Sigmoid colon (tissue), 3 donors: ENCODE data around the gene ATP2A2.

ENCODE experiments used
- POLR2A ChIP-seq, 2 donors: fragments of 450-650 bp; IDR thresholded peaks; one replicate each; pipeline ENCODE4 v1.6.1; 2016; ENCODE audit warnings: antibody characterized with exemption in 2 of 2, mild to moderate bottlenecking in 2 of 2, moderate library complexity in 2 of 2
- TF ChIP-seq, protein P1 (sequence below), 4 experiments: fragments of 450-650 bp in 3 of 4; fragments of 200-600 bp in 1 of 4; IDR thresholded peaks; one replicate each; pipeline ENCODE4 v1.5.1; 2016 to 2019; ENCODE audit warnings: antibody characterized with exemption in 4 of 4, mild to moderate bottlenecking in 3 of 4, moderate library complexity in 2 of 4

DNA sequence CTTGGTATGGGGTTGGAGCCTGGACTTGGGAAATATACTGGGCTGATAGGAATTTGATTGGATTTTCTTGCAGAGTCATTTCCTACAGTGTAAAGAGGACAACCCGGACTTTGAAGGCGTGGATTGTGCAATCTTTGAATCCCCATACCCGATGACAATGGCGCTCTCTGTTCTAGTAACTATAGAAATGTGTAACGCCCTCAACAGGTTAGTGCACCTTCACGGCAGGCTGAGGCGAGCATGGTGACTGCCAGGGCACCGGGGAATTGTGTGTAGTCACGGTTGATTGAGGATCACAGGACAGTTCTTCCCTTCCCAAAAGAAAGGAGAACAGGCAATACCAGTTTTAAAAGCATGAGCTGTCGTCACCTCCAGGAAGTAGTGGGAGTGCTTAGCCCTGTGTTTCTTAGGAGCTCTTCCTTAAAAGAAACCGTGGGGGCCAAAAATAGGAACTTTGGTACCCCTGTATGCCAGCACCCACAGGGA, 64.2 kb downstream of the ATP2A2 start:
- TF ChIP-seq, protein P1, sequence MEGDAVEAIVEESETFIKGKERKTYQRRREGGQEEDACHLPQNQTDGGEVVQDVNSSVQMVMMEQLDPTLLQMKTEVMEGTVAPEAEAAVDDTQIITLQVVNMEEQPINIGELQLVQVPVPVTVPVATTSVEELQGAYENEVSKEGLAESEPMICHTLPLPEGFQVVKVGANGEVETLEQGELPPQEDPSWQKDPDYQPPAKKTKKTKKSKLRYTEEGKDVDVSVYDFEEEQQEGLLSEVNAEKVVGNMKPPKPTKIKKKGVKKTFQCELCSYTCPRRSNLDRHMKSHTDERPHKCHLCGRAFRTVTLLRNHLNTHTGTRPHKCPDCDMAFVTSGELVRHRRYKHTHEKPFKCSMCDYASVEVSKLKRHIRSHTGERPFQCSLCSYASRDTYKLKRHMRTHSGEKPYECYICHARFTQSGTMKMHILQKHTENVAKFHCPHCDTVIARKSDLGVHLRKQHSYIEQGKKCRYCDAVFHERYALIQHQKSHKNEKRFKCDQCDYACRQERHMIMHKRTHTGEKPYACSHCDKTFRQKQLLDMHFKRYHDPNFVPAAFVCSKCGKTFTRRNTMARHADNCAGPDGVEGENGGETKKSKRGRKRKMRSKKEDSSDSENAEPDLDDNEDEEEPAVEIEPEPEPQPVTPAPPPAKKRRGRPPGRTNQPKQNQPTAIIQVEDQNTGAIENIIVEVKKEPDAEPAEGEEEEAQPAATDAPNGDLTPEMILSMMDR (IDR thresholded peaks at IDR 0.05), result no peak
- no peak for TF ChIP-seq POLR2A (IDR thresholded peaks at IDR 0.05)
